Measurements from ENCODE around the gene KCNN1. TPM values are rescaled to one million over a fixed set of nuclear protein-coding genes. Genes with fewer than 3 reads are reported as not detected.
"Not testable (repeated sequence)": the region's sequence is repeated elsewhere in the genome, so short reads cannot be mapped to it uniquely, and the experiment has no call there.

KCNN1 gene
- total and polyA plus RNA-seq, 11 donors = 0.03 to 0.27 (median 0.07) TPM; not detected in 7

GRCh38 chr19:18029617-18030338, 62.9 kb downstream of the KCNN1 start:
- peak overlapping the region in 1 of 12 donors; percentile 34 for H3K27ac ChIP-seq

GRCh38 chr19:18031401-18031800, 64.5 kb downstream of the KCNN1 start:
- intact Hi-C loops (cut with DNase I); H3K36me3 ChIP-seq; H3K4me3 ChIP-seq; H3K27me3 ChIP-seq; DNase-seq; H3K9me3 ChIP-seq: not testable (repeated sequence)
- ATAC-seq = peak in 3 of 4 donors; percentile 22 to 47 (median 38)
- WGBS, 4 donors = 80 to 85% (median 82%) methylated on average over 5 of the region's 5 CpGs
- H3K4me1 ChIP-seq = peaks cover 0 to 15% (median 0%) of the 10 kb centered on the region in 12 donors
- H3K27ac ChIP-seq = peak overlapping the region in 2 of 12 donors; percentile 9 to 49

More at GRCh38 chr19:18029617-18030338, 62.9 kb downstream of the KCNN1 start:
- peak in 2 of 5 donors; percentile 60 to 66 for DNase-seq
- H3K36me3 ChIP-seq = no peaks in the 10 kb centered on the region
- no peaks in the 10 kb centered on the region for H3K27me3 ChIP-seq
- peak in 3 of 4 donors; percentile 55 to 65 (median 64) for ATAC-seq
- H3K9me3 ChIP-seq = no peaks in the 10 kb centered on the region
- H3K4me3 ChIP-seq = no peak overlapping the region
- H3K4me1 ChIP-seq = peaks cover 0 to 15% (median under 1%) of the 10 kb centered on the region in 12 donors
- TF ChIP-seq CTCF (IDR thresholded peaks at IDR 0.05) (no peak), POLR2A (IDR thresholded peaks at IDR 0.05) (no peak)
- intact Hi-C loops (cut with DNase I) = no loop called here
- 56 to 73% (median 63%) methylated on average over 6 to 8 of the region's 8 CpGs for WGBS, 4 donors

- ATAC-seq = peak in 2 of 4 donors; percentile 34 to 49
- H3K9me3 ChIP-seq; H3K27me3 ChIP-seq; intact Hi-C loops (cut with DNase I); DNase-seq; H3K36me3 ChIP-seq; H3K27ac ChIP-seq; H3K4me3 ChIP-seq: not testable (repeated sequence)
- 45 to 50% (median 48%) methylated on average over 2 of the region's 2 CpGs for WGBS, 4 donors
- peaks cover 0 to 15% (median 0%) of the 10 kb centered on the region in 12 donors for H3K4me1 ChIP-seq
Observed at GRCh38 chr19:18032102-18032501, 65.2 kb downstream of the KCNN1 start.

- Histone ChIP-seq H3K36me3 (no peaks in the 10 kb centered on the region), H3K27me3 (no peaks in the 10 kb centered on the region), H3K9me3 (peaks cover 0 to 7% (median 0%) of the 10 kb centered on the region in 12 donors), H3K4me3 (no peak overlapping the region), H3K4me1 (peaks cover 0 to 21% (median 10%) of the 10 kb centered on the region in 12 donors), H3K27ac (no peak overlapping the region)
- DNase-seq (no peak), ATAC-seq (no peak)
- intact Hi-C loops (cut with DNase I) = no loop called here
- no peak for TF ChIP-seq POLR2A (IDR thresholded peaks at IDR 0.05)
- no peak for TF ChIP-seq CTCF (IDR thresholded peaks at IDR 0.05)
- 66 to 97% (median 86%) methylated on average over 2 of the region's 2 CpGs for WGBS, 4 donors
Observed at GRCh38 chr19:18041054-18041453, 74.1 kb downstream of the KCNN1 start.

GRCh38 chr19:18043676-18044075, 76.8 kb downstream of the KCNN1 start:
- no peaks in the 10 kb centered on the region for H3K27me3 ChIP-seq
- no peak for ATAC-seq
- no peaks in the 10 kb centered on the region for H3K36me3 ChIP-seq
- no peak overlapping the region for H3K4me3 ChIP-seq
- intact Hi-C loops (cut with DNase I) = loop anchor here in 1 of 10 donors (2.0 kb wide), 1 partner anchor 21 kb away; no protein-coding TSS in a partner anchor
- WGBS, 4 donors = 85 to 97% (median 94%) methylated on average over 3 of the region's 3 CpGs
- TF ChIP-seq POLR2A (IDR thresholded peaks at IDR 0.05) = no peak
- no peak for TF ChIP-seq CTCF (IDR thresholded peaks at IDR 0.05)
- peaks cover 0 to 7% (median 0%) of the 10 kb centered on the region in 12 donors for H3K9me3 ChIP-seq
- no peak for DNase-seq
- peaks cover 0 to 24% (median 11%) of the 10 kb centered on the region in 12 donors for H3K4me1 ChIP-seq
- H3K27ac ChIP-seq = no peak overlapping the region
